SU-DHL-6 (cell line): Measurements from ENCODE around the gene OR2AT4.
"Not testable (repeated sequence)": the region's sequence is repeated elsewhere in the genome, so short reads cannot be mapped to it uniquely, and the experiment has no call there.

Experiments
- EZH2phosphoT487 ChIP-seq: fragments of 200-600 bp; sonication (generic), shearing (Covaris generic); conservative IDR thresholded peaks from 2 replicates; pipeline ENCODE4 v1.6.1; 2018; ENCODE audit warnings: mild to moderate bottlenecking, antibody characterized with exemption, low read length, moderate library complexity, mixed read lengths
- TF ChIP-seq, protein P1 (sequence below): fragments of 200-600 bp; sonication (generic); IDR thresholded peaks from one replicate; pipeline ENCODE4 v1.5.1; 2017; ENCODE audit warnings: antibody characterized with exemption, mild to moderate bottlenecking, low read length, moderate library complexity; ENCODE audit not compliant: insufficient read depth, poor library complexity, severe bottlenecking

DNA sequence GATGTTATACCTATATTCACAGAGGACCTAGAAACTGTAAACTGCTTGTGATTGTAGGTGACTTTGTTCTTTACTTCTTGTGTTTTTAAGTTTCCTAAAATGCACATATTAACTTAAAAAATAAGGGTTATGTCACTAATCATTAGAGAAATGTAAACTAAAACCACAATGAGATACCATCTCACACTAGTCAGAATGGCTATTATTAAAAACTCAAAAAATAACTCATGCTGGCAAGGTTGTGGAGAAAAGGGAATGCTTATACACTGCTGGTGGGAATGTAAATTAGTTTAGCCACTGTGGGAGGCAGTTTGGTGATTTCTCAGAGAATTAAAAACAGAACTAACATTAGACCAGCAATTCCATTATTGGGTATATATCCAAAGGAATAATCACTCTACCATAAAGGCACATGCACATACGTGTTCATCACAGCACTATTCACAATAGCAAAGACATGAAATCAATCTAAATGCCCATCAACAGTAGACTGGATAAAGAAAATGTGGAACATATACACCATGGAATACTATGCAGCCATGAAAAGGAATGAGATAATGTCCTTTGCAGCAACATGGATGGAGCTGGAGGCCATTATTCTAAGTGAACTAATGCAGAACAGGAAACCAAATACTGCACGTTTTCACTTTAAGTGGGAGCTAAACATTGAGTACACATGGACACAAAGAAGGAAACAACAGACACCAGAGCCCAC lies 9.4 kb upstream of the OR2AT4 start:
- TF ChIP-seq, protein P1, sequence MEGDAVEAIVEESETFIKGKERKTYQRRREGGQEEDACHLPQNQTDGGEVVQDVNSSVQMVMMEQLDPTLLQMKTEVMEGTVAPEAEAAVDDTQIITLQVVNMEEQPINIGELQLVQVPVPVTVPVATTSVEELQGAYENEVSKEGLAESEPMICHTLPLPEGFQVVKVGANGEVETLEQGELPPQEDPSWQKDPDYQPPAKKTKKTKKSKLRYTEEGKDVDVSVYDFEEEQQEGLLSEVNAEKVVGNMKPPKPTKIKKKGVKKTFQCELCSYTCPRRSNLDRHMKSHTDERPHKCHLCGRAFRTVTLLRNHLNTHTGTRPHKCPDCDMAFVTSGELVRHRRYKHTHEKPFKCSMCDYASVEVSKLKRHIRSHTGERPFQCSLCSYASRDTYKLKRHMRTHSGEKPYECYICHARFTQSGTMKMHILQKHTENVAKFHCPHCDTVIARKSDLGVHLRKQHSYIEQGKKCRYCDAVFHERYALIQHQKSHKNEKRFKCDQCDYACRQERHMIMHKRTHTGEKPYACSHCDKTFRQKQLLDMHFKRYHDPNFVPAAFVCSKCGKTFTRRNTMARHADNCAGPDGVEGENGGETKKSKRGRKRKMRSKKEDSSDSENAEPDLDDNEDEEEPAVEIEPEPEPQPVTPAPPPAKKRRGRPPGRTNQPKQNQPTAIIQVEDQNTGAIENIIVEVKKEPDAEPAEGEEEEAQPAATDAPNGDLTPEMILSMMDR, result not testable (repeated sequence)
- TF ChIP-seq EZH2phosphoT487, result not testable (repeated sequence)
